Myocyte (in vitro differentiated cells): ENCODE data around the gene CDS2. TPM values are rescaled to one million over a fixed set of nuclear protein-coding genes. Genes with fewer than 3 reads are reported as not detected.
A peak's percentile ranks its signal among the peaks of the same experiment; 100 is the strongest.

Experiments used
- DNase-seq: peaks from one replicate; pipeline ENCODE4 v3.0.0-alpha.2; 2012; ENCODE audit warnings: low read depth
- total RNA-seq: library from RNA; depleted of rRNA; stranded (reverse); fragments of >200 nt; gene quantifications from 2 replicates; pipeline ENCODE4 v1.2.3, GENCODE V29; 2014

CDS2 gene
- total RNA-seq, 1 donor from 2014 or later: 43.0 TPM

DNA sequence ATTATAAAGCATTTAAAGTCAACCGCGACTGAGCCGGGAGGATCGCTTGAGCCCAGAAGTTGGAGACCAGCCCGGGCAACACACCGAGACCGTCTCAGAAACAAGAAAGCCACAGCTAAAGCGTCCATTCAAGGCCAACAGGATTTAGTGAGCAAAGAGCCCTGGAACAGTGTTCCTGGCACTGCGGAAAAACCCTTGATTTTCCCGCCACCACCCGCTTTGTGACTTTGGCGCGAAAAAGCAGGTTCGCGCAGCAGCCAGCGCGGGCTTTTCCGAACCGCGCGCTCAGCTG, 7.7 kb upstream of the CDS2 start:
- no peak for DNase-seq

DNA sequence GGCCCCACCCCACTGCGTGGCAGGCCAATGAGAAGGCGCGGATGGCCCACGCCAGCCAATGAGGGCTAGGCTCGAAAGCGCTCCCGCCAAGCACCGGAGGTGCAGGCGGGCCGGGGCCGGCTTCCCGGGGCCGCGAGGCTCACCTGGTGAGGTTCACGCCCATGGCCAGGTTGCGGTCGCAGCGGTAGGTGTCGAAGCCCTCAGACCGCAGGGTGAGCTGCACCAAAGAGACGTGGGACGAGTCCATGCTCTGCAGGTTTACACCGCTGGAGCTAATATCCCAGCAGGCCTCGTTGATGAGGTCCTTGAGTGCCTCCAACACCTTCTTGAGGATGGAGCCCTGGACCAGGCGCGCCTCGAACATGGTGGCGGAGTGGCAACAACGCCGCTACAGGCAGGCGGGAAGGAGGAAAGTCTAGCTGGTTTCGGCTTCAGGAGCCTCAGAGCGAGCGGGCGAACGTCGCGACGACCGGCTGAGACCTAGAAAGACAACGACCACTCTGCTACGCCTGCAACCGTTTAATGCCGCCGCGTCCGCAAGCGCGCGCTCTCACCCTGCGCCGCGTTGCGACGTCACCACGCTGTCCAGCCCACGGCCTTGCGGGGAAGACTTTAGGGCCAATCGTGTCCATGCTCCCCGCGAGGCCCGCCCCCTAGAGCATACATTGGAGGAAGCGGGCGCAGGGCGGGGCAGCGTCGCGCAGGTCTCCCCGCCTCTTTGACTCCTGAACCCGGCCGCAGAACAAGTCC, 7.2 kb upstream of the CDS2 start, which contains the start of gene PCNA:
Gene PCNA (minus strand): TSS at position 524 of the 750 bp plus-strand sequence. CDS start 160 bp downstream, at position 364.
- DNase-seq: peak; percentile 98

DNA sequence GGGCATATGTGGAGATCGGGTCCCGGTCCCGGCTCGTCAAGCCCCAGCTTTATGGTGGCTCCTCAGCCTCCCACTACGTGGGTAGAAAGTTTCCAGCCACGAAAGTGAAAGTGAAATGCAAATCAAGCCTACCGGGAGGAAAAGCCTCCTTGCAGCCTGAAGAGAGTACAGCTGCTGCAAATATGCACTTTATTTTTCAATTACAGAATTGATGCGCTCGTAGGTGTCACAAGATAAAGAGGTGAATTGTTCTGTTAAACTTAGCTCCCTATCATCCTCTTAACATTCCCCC, 6.7 kb upstream of the CDS2 start:
- DNase-seq: no peak

DNA sequence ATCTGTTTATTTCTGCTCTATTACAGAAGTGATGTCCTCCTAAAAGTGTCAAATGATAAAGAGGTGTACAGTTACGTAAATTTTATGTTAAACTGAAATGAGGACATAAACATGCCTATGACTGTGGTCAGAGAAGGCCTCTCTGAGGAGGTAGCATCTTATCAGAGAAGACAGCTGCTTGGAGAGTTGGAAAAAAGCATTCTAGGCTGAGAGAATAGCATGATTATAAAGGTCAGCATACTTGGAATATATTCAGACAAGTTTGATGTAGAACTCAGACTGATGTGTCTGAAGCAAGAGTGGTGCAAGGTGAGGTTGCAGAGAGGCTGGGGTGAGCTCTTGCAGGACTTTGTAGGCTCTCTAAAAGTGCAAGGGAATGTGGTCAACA, 3.9 kb upstream of the CDS2 start:
- DNase-seq: no peak

DNA sequence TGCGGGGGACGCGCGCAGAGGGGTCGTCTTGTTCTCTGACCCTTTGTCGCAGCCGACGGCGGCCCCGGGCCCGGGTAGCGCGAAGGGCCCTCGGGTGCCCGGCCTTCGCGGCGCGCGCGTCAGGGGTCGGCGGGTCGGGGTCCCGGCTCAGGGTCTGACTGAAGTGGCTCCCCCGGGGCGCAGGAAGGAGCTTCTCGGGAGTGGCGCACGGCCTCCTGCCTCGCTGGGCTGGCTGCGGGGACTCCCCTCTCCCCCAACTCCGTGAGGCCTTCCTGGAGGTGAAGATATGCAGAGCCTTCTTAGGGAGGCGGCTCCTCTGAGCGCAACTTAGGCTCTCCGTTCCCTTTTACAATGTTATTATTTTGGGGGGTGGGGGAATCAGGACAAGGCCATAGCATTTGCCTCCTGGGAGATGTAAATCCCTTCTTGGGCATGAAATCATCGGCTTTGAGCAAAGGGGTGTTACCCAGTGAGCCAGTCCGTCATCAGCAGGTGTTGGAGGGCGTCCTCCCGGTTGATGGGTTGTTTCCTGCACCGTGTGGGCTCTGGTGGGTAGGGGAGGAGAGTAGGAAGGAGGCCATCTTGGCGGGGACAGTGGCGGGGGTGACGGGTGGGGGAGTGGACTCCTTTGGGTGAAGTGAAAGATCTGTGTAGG, 523 bp downstream of the CDS2 start:
- peak; percentile 54 for DNase-seq

DNA sequence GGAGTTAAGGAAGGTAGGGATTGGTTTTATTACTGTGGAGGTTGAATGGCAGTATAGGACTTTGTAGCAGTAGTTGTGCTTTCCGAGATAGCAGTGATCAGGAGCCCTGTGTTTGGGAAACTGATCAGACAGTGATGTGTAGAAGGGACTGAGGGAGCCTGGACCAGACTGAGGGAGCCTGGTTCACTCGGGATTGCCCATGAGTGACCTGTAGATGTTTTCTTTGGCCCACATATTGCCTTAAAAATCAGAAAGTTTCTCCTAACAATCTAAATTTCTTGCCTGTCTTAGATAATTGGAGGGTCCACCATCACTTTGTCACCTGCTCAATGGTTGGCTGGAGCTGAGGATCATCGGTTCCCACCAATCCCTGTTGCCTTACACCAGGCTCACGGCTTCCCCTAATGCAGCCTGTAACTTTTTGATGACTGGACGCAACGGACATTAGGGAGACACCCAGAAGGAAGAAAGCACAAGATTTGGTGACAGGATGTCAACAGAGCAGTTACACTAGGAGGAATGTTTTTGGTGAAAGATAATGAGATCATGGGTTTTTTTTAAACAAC, 1.1 kb downstream of the CDS2 start:
- DNase-seq: no peak

DNA sequence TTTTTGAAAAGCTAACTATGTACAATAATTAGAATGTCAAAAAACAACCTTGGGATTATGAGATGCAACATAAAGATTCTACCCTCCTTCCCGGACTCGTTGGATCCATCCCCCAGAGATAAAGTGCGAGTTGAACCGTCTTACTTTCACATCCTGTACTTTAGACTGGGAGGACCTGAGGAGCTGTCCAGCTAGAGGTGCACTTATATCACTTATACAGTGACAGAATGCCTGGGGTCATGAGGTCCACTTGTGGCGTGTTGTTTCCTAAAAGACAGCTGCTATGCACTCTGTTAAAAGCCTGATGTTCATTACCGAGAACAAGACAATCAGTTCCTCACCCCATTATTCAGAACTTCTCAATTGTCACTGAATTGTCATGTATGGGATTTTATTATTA, 2.1 kb downstream of the CDS2 start:
- no peak for DNase-seq

DNA sequence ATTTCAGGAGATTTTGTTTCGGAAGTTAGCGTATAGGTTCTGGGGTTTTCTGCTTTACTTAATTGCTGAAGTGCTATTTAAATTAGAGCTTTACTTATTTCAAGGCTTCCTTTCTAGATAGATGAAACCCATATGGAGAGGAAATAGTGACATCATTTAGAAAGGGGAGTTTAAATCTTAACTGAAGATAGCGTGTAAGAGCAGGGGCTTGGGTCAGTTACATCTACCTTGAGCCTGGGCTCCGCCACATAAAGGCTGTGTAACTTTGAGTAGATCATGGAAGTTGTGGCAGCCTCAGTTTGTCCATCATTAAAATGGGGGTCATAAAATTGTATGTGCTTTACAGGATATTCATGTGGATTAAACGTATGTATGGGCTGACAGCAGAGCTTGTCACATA, 4.7 kb downstream of the CDS2 start:
- no peak for DNase-seq

DNA sequence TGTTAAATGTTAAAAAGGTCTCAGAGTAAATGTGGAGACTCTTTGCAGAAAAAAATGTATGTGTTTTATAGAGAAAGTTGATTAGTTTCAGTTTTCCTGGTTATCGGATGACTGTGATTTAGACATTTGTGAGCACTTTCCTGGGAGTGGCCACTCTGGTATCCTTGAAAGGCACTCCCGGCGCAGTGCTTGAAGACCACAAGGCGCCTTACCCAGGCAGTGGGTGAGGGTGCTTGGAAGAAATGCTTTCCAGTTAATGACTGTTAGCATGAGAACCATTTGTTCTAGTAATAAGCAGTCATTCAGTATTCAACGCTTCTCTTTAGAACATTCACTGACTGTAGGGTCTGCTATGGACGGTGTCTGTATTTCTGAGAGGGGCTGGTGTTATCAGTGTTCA, 7.2 kb downstream of the CDS2 start:
- DNase-seq: no peak

DNA sequence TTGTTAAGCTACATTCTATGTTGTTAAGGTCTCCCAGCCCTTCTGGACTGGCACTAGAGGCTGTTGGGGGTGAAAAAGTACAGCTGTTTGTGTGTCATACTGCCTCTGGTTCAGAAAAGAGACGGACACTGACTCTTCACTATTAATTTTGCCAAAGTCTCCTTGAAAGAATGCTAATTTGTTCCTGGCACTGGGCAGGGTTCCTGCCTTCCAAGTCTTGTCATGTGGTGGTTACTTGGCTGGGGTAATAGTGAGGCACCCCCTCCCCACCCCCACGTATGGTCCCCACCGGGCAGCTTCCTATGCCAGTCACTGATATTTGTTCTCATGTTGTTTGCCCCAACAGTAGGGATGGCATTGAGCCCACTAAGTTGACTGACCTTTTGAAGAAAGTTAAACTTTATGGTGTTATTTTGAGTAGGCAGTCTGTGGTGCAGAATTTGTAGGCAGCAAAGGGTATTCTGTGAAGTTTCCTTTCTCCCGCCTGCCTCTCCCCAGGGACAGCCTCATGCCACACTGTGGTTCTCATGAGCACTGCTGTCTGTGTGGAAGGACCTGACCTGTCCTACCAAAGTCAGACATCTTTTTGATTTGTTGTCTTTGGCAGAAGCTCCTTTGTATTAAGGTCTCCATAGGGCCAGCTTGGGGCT, 8.7 kb downstream of the CDS2 start:
- peak; percentile 53 for DNase-seq

DNA sequence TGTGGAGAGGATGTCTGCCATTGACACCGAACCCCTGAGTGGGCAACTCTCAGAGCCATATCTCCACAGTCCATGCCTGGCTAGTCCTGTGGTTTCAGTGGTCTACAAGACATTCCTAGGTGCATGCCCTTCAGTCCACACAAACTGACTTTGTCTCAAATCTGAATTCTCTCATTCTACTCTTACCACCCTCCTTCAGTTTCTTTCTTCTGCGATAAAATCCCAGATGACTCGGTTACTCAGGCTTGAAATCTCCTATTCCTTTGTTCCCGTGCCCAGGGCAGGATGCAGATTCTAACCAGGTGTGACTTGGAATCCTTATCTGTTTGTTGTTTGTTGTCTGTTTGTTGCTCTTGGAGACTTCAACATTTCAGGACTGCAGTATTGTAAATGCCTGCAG, 9.3 kb downstream of the CDS2 start:
- peak; percentile 39 for DNase-seq

DNA sequence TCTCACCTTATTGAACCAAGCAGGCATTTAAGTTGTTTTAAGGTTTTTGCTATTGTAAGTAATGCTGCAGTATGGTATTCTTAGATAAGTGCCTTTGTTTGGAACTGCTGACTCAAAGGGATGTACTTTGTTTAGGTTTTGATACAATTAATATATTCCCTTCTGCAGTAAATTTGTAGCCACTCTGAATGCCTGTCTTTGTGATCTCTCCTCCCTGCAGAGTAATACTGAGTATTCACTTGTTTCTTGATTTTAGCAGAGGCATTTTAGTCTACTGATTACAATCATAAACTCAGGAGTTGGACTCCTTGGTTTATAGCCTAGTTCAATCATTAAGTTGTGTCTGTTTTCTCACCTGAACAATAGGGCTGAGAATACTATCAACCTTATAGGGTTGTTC, 13.4 kb downstream of the CDS2 start:
- no peak for DNase-seq

DNA sequence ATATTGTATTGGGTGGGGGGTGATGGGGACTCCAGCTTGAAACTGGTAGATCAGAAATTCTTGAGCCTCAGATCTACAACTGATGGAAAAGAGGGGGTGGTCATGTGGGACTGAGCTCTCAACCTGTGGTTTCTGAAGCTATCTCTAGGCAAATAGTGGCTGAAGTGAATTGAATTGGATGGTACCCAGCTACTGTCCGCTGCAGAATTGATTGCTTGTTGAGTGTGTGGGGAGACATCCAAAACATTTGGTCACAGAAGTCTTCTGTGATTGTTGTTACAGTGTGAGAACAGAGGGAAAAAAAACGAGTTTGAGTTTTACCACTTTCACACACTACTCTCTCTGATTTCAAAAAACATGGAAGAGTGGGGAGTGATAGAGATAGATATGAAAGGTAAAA, 14.8 kb downstream of the CDS2 start:
- no peak for DNase-seq

DNA sequence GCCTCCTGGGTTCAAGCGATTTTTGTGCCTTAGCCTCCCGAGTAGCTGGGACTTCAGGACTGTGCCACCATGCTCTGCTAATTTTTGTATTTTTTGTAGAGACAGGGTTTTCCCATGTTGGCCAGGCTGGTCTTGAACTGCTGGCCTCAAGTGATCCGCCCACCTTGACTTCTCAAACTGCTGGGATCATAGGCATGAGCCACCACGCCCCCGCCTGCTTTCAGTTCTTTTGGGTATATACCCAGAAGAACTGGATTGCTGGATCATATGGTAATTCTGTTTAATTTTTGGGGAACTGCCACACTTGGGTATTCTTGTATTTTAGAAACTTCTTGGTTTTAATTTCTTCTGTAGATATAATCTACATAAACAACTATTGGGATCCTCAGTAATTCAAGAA, 17.0 kb downstream of the CDS2 start:
- no peak for DNase-seq

DNA sequence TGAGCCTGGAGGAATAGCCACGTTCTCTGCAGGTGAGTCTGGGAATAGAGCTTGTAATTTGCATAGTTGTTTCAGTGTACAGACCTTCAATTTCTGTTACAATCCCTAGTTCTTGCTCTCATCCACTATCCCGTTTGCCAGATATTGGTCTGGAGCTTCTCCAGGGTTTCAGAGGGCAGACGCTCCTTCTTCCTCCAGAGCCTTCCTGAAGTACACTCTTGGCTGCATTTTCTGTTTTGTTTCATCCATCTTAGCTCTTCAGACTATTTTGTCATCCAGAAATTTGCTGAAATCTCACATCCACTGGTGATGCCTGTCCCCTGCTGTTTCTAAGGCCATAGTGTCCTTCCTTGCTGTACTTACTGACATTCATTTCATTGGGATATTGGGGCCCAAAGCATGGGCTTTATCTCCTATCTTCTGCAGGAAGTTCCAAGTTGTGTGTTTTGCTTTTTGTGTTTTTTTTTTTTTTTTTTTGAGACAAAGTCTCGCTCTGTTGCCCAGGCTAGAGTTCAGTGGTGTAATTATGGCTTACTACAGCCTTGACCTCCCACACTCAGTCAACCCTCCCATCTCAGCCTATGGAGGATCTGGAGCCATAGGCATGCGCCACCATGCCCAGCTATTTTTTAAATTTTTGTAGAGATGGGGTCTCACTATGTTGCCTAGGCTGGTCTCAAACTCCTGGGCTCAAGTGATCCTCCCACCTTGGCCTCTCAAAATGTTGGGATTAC, 18.7 kb downstream of the CDS2 start:
- no peak for DNase-seq

DNA sequence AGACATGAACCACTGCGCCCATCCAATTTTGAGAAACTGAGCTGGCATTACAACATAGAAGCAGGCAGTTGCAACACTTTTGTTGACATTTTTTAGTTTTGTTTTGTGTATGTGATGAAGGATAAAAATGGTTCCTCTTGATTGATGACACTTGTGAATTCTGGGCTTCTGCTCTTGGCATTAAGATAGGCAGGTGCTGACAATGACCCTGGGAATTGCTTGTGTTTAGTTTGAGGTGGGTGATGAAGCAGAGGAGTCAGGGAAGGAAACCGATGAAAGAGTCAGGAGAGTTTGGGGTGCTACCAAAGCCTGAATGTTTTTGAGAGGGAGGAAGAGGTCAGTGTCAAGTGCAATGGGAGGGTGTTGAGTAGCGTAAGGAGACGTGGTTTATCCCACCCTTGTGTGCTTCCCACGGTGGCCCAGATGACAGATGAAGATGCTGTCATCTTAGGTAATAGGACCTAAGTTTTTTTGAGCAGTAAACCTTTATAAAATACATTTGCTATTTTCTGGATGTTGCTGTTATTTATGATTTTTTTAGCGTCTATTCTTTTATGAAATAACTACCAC, 19.4 kb downstream of the CDS2 start:
- DNase-seq: no peak

DNA sequence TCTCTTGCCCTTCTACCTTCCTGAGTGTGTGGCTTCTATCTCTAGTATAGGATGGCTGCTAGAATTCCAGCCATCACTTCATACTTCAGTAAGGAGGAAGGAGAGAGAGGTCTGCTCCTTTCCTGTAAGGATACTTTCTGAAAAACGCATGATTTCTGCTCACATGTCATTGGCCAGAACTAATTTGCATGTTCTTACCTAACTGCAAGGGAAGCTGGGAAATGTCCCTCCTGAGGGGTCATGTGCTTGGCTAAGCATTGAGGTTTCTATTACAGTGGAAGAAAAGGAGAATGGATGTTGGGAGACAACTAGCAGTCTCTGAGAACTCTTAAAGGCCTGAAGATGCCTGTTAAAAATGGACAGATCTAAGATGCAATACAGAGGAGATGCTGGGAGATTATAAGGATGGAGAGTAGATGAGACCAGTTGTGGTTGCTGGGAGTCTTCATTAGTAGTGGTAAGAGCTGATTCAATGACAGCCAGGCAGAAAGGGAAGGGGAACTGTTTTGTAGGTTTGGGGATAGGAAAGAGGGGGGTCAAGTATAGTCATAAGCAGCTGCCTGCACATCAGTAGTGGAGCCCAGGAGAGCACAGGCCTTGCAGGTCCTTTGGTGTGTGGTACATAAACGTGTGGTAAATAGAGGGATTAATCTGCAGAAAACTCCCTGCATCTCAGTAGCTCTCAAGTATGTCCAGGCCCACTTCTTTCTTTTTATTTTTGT, 20.2 kb downstream of the CDS2 start:
- DNase-seq: no peak

DNA sequence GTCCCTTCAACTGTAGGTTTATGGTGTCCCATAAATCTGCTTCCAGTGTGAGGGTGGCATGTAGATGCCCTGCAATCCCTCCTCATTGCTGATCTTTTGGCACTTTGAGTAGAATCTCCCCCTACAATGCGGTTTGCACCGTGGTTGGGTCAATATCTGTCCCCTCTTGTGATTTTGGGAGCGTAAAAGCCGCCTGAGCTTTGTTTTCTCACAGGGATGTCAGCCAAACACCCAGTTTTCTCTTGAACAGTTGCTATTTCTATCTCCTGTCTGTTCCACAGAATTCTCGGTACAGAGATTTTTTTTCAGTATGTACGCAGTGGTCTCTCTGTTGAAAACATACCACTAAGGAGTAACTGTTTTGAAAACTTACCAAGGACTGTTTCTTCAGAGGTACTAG, 21.8 kb downstream of the CDS2 start:
- DNase-seq: no peak

DNA sequence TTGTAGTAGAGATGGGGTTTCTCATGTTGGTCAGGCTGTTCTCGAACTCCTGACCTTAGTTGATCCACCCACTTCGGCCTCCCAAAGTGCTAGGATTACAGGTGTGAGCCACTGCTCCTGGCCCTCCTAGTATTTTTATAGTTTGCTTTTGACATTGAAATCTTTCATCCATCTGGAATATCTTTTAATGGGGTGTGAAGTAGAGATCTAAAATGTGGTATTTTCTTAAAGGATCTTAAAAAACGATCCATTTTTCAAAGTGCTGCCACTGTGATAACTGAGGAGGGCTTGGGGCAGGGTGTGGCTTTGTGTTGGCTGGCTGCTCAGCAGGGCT, 23.1 kb downstream of the CDS2 start:
- no peak for DNase-seq

DNA sequence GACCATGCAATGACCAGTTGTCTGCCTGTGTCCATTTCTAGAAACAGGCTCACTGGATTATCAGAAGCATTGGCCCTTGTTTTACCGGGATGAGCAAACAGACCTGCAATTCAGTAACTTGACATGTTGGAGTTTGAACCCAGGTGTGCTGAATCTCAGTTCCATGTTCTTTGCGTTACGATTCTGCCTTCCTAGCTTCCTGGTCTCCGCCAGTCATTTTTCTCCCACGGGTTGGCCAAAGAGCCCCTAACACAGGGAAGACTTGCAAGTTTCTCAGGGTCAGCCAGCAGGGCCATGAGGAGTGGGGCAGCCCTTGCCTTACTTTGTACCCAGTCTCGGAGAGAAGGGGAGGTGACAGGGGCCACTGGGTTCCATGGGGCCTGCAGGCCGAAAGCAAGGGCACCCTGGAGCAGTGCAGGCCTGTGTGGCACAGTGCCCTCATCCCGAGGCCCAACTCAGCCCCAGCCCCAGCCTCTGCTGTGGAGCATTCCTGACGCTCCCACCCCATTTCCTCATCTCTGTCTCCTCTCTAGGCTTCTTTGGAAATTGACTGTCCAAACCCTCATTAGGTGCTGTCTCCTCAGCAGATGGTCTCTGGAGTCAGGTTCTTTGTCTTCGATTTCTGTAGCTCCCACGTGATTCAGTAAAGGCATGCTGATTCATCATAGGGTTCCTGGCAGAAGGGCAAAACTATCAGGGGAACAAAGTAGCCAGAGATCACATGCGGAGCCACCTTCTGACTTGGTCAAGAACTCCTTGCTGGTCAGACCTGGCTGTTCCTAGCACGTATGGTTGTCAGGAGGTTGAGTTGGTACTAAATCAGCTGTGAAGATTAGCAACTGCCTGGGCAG, 23.6 kb downstream of the CDS2 start:
- peak; percentile 84 for DNase-seq
